ENCODE measurements around the gene GAK. TPM values are rescaled to one million over a fixed set of nuclear protein-coding genes. Genes with fewer than 3 reads are reported as not detected.

GAK gene
- polyA plus RNA-seq, 1 donor (not counting 4 experiments of a cell fraction or from before 2014, with no cell fraction given): 18.4 TPM

GRCh38 chr4:964346-965025, 32.4 kb upstream of the GAK start:
- no peak overlapping the region for H3K4me3 ChIP-seq (ENCODE audit: control insufficient read depth in 2 of 3, extremely low read depth in 1 of 3, insufficient read depth in 2 of 3, low read depth in 1 of 3, low read length in 3 of 3)
- H3K4me1 ChIP-seq (ENCODE audit: control insufficient read depth, extremely low read depth, insufficient read depth, low read length): peaks cover 7% of the 10 kb centered on the region
- peaks cover 4 to 23% of the 10 kb centered on the region in 2 experiments for H3K36me3 ChIP-seq (ENCODE audit: control insufficient read depth in 2 of 2, extremely low read depth in 1 of 2, insufficient read depth in 2 of 2, low read length in 2 of 2)
- H4K20me1 ChIP-seq (ENCODE audit: control insufficient read depth, extremely low read depth, insufficient read depth, low read length): peaks cover 6% of the 10 kb centered on the region
- FAIRE-seq (no peak), DNase-seq (ENCODE audit: low read depth, low spot score) (no peak)
- H3K9me1 ChIP-seq (ENCODE audit: control insufficient read depth, extremely low read depth, insufficient read depth, low read length): peaks cover 3% of the 10 kb centered on the region
- H3K79me2 ChIP-seq (ENCODE audit: control insufficient read depth, insufficient read depth, low read length): no peaks in the 10 kb centered on the region
- no peaks in the 10 kb centered on the region for H3K9me3 ChIP-seq (ENCODE audit: control insufficient read depth, low read depth, low read length)
- dilution Hi-C loops (cut with MboI; ENCODE audit: extremely low pct_ligation_motif_present, low sequenced_read_pairs): no loop called here
- TF ChIP-seq EZH2 (IDR thresholded peaks at IDR 0.05; ENCODE audit: low read length) (no peak), CTCF (optimal IDR thresholded peaks at IDR 0.05 in 1 of 3, IDR thresholded peaks at IDR 0.05 in 1 of 3, conservative IDR thresholded peaks at IDR 0.05 in 1 of 3; ENCODE audit: extremely low read depth in 1 of 3, insufficient read depth in 2 of 3, low read length in 3 of 3) (no peak)
- H3K27ac ChIP-seq (ENCODE audit: control insufficient read depth, insufficient read depth, low read length): no peak overlapping the region
- H2AFZ ChIP-seq (ENCODE audit: control insufficient read depth, low read length): no peak overlapping the region
- H3K9ac ChIP-seq (ENCODE audit: control insufficient read depth, extremely low read depth, insufficient read depth, low read length): no peak overlapping the region
- H3K4me2 ChIP-seq (ENCODE audit: control insufficient read depth, extremely low read depth, insufficient read depth, low read depth, low read length): no peak overlapping the region
- H3K27me3 ChIP-seq (ENCODE audit: control insufficient read depth, extremely low read depth, insufficient read depth, low read length): no peaks in the 10 kb centered on the region

- no peak overlapping the region for H3K4me2 ChIP-seq (ENCODE audit: control insufficient read depth, extremely low read depth, insufficient read depth, low read depth, low read length)
- no peak overlapping the region for H2AFZ ChIP-seq (ENCODE audit: control insufficient read depth, low read length)
- TF ChIP-seq CTCF (optimal IDR thresholded peaks at IDR 0.05 in 1 of 3, IDR thresholded peaks at IDR 0.05 in 1 of 3, conservative IDR thresholded peaks at IDR 0.05 in 1 of 3; ENCODE audit: extremely low read depth in 1 of 3, insufficient read depth in 2 of 3, low read length in 3 of 3) (no peak), EZH2 (IDR thresholded peaks at IDR 0.05; ENCODE audit: low read length) (no peak)
- H4K20me1 ChIP-seq (ENCODE audit: control insufficient read depth, extremely low read depth, insufficient read depth, low read length): peaks cover 6% of the 10 kb centered on the region
- peaks cover 7% of the 10 kb centered on the region for H3K4me1 ChIP-seq (ENCODE audit: control insufficient read depth, extremely low read depth, insufficient read depth, low read length)
- no peaks in the 10 kb centered on the region for H3K9me3 ChIP-seq (ENCODE audit: control insufficient read depth, low read depth, low read length)
- H3K9ac ChIP-seq (ENCODE audit: control insufficient read depth, extremely low read depth, insufficient read depth, low read length): no peak overlapping the region
- H3K27ac ChIP-seq (ENCODE audit: control insufficient read depth, insufficient read depth, low read length): no peak overlapping the region
- H3K27me3 ChIP-seq (ENCODE audit: control insufficient read depth, extremely low read depth, insufficient read depth, low read length): no peaks in the 10 kb centered on the region
- H3K4me3 ChIP-seq (ENCODE audit: control insufficient read depth in 2 of 3, extremely low read depth in 1 of 3, insufficient read depth in 2 of 3, low read depth in 1 of 3, low read length in 3 of 3): no peak overlapping the region
- H3K79me2 ChIP-seq (ENCODE audit: control insufficient read depth, insufficient read depth, low read length): no peaks in the 10 kb centered on the region
- peaks cover 3% of the 10 kb centered on the region for H3K9me1 ChIP-seq (ENCODE audit: control insufficient read depth, extremely low read depth, insufficient read depth, low read length)
- FAIRE-seq (no peak), DNase-seq (ENCODE audit: low read depth, low spot score) (no peak)
- dilution Hi-C loops (cut with MboI; ENCODE audit: extremely low pct_ligation_motif_present, low sequenced_read_pairs): no loop called here
- peaks cover 4 to 22% of the 10 kb centered on the region in 2 experiments for H3K36me3 ChIP-seq (ENCODE audit: control insufficient read depth in 2 of 2, extremely low read depth in 1 of 2, insufficient read depth in 2 of 2, low read length in 2 of 2)
These were observed 31.4 kb upstream of the GAK start for GRCh38 chr4:963276-964225.

Data from keratinocyte (primary cell).